Endothelial cell (in vitro differentiated cells): ENCODE data around the gene CPNE6. TPM values are rescaled to one million over a fixed set of nuclear protein-coding genes. Genes with fewer than 3 reads are reported as not detected.

Experiments used
- DNase-seq: peaks from one replicate; pipeline ENCODE4 v3.0.0; 2021; ENCODE audit warnings: low spot score
- H3K27ac Mint-ChIP-seq: one replicate; pipeline ENCODE4 v1.8.0; 2021; ENCODE audit warnings: mixed read lengths, inconsistent platforms; ENCODE audit not compliant: unreplicated experiment
- H3K27me3 Mint-ChIP-seq: one replicate; pipeline ENCODE4 v1.8.0; 2021; ENCODE audit warnings: mild to moderate bottlenecking, moderate library complexity, mixed read lengths, inconsistent platforms; ENCODE audit not compliant: unreplicated experiment
- H3K36me3 Mint-ChIP-seq: one replicate; pipeline ENCODE4 v1.8.0; 2021; ENCODE audit warnings: mild to moderate bottlenecking, low read depth, mixed read lengths, inconsistent platforms; ENCODE audit not compliant: unreplicated experiment
- H3K4me1 Mint-ChIP-seq: one replicate; pipeline ENCODE4 v1.8.0; 2021; ENCODE audit warnings: mild to moderate bottlenecking, mixed read lengths, inconsistent platforms; ENCODE audit not compliant: unreplicated experiment
- H3K4me3 Mint-ChIP-seq: one replicate; pipeline ENCODE4 v1.8.0; 2021; ENCODE audit warnings: mild to moderate bottlenecking, mixed read lengths, inconsistent platforms; ENCODE audit not compliant: unreplicated experiment
- H3K9me3 Mint-ChIP-seq: one replicate; pipeline ENCODE4 v1.8.0; 2021; ENCODE audit warnings: mixed read lengths, inconsistent platforms; ENCODE audit not compliant: unreplicated experiment
- total RNA-seq: library from RNA; stranded (reverse); fragmentation: NEBNext Ultra II Directional; extraction: Animal tissue kit (Norgen Biotek cat#: 25700); gene quantifications from one replicate; pipeline ENCODE4 v1.2.1, GENCODE V29; 2021; ENCODE audit not compliant: unreplicated experiment
- TF ChIP-seq, protein P1 (sequence below): fragments of 200-600 bp; sonication (generic); IDR thresholded peaks from one replicate; pipeline ENCODE4 v1.5.0; 2021; ENCODE audit warnings: antibody characterized with exemption; ENCODE audit not compliant: unreplicated experiment

The CPNE6 gene
- total RNA-seq, 1 donor from 2014 or later = not detected

- TF ChIP-seq, protein P1, sequence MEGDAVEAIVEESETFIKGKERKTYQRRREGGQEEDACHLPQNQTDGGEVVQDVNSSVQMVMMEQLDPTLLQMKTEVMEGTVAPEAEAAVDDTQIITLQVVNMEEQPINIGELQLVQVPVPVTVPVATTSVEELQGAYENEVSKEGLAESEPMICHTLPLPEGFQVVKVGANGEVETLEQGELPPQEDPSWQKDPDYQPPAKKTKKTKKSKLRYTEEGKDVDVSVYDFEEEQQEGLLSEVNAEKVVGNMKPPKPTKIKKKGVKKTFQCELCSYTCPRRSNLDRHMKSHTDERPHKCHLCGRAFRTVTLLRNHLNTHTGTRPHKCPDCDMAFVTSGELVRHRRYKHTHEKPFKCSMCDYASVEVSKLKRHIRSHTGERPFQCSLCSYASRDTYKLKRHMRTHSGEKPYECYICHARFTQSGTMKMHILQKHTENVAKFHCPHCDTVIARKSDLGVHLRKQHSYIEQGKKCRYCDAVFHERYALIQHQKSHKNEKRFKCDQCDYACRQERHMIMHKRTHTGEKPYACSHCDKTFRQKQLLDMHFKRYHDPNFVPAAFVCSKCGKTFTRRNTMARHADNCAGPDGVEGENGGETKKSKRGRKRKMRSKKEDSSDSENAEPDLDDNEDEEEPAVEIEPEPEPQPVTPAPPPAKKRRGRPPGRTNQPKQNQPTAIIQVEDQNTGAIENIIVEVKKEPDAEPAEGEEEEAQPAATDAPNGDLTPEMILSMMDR = no peak
- Mint-ChIP-seq H3K36me3 (peaks cover 5% of the 10 kb centered on the region), H3K4me3 (no peak overlapping the region), H3K9me3 (no peaks in the 10 kb centered on the region), H3K27me3 (peaks cover 12% of the 10 kb centered on the region), H3K4me1 (no peaks in the 10 kb centered on the region), H3K27ac (no peak overlapping the region)
- no peak for DNase-seq
Measured at GRCh38 chr14:24070285-24071143, 848 bp upstream of the CPNE6 start.

DNA sequence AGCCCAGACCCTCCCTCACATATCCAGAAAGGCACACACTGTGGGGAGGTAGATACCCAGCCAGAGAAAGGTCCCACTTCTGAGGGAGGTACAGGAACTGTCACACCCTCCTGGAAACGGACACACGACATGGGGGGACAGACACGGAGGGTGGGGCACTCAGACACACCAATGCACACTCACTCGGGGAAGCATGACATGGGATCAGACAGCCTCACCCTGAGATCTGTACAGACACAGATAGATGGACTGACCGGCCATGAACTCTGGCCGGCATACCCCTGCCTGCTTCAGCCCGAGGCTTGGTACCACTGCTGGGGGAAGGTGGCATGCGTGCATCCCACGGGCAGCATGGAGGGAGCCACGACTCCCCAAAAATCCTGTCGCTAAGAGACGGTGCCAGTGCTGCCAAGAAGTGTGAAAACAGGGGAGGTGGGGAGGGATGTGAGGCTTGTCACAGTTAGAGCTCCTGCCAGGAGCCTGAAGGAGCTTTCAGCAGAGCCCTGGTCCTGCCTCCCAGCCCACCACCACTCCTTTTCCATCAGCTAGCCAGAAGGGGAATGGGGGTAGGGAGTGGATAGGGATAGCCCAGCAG lies 571 bp downstream of the CPNE6 start:
- Mint-ChIP-seq H3K4me1 (no peaks in the 10 kb centered on the region), H3K27ac (no peak overlapping the region), H3K27me3 (peaks cover 12% of the 10 kb centered on the region), H3K4me3 (no peak overlapping the region), H3K9me3 (no peaks in the 10 kb centered on the region), H3K36me3 (peaks cover 5% of the 10 kb centered on the region)
- TF ChIP-seq, protein P1 = no peak
- no peak for DNase-seq

- no peaks in the 10 kb centered on the region for H3K4me1 Mint-ChIP-seq
- TF ChIP-seq, protein P1 = no peak
- DNase-seq = no peak
- H3K27ac Mint-ChIP-seq = no peak overlapping the region
- peaks cover 5% of the 10 kb centered on the region for H3K36me3 Mint-ChIP-seq
- H3K27me3 Mint-ChIP-seq = peaks cover 12% of the 10 kb centered on the region
- H3K4me3 Mint-ChIP-seq = no peak overlapping the region
- H3K9me3 Mint-ChIP-seq = no peaks in the 10 kb centered on the region
Measured at GRCh38 chr14:24072436-24072835, 1.1 kb downstream of the CPNE6 start.

DNA sequence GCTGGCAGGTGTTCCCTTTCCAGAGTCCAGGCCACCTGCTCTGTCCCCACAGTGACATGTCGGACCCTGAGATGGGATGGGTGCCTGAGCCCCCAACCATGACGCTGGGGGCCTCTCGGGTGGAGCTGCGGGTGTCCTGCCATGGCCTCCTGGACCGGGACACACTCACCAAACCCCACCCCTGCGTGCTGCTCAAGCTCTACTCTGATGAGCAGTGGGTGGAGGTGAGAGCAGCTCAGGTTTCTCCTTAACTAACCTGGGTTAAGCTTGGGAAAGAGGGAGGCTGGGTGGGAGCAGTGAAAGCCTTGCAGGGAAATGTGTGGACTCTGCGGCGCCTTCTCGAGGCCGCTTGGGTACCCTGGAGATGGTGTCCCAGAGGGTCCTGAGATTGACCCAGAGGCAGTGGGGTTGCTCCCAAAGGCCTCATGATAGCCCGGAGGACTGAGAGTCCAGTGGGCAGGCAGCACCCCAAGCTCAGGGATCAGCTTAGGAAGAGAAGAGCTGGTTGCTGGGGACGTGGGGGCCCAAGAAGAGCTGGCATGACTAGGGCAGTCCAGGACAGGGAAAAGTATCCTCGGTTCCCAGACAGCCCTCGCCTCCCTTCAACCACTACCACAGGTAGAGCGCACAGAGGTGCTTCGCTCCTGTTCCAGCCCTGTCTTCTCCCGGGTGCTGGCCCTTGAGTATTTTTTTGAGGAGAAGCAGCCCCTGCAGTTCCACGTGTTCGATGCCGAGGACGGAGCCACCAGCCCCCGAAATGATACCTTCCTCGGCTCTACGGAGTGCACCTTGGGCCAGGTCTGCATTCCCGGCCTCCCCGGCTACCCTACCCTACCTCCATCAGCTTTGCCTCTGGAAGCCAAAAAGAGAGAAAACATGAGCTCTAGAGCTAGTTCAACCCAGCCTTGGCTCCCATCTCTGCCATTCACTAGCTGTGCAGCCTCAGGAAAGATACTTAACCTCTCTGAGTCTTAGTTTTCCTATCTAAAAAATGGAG lies 1.8 kb downstream of the CPNE6 start:
- Mint-ChIP-seq H3K36me3 (peaks cover 5% of the 10 kb centered on the region), H3K27ac (no peak overlapping the region), H3K9me3 (no peaks in the 10 kb centered on the region), H3K4me1 (no peaks in the 10 kb centered on the region), H3K27me3 (peaks cover 14% of the 10 kb centered on the region), H3K4me3 (no peak overlapping the region)
- no peak for DNase-seq
- TF ChIP-seq, protein P1 = no peak
